Measurements from ENCODE around the gene TESMIN.

The TESMIN gene

GRCh38 chr11:68669301-68670090 lies 81.8 kb downstream of the TESMIN start:
- DNase-seq, result no peak
- Mint-ChIP-seq H3K9me3 (no peaks in the 10 kb centered on the region), H3K4me3 (no peak overlapping the region), H3K36me3 (ENCODE audit: low read depth) (no peaks in the 10 kb centered on the region), H3K4me1 (peaks cover 1% of the 10 kb centered on the region), H3K27ac (no peak overlapping the region), H3K27me3 (ENCODE audit: low read depth, poor library complexity) (peaks cover 11% of the 10 kb centered on the region)
- TF ChIP-seq CTCF (IDR thresholded peaks at IDR 0.05), result no peak

DNA sequence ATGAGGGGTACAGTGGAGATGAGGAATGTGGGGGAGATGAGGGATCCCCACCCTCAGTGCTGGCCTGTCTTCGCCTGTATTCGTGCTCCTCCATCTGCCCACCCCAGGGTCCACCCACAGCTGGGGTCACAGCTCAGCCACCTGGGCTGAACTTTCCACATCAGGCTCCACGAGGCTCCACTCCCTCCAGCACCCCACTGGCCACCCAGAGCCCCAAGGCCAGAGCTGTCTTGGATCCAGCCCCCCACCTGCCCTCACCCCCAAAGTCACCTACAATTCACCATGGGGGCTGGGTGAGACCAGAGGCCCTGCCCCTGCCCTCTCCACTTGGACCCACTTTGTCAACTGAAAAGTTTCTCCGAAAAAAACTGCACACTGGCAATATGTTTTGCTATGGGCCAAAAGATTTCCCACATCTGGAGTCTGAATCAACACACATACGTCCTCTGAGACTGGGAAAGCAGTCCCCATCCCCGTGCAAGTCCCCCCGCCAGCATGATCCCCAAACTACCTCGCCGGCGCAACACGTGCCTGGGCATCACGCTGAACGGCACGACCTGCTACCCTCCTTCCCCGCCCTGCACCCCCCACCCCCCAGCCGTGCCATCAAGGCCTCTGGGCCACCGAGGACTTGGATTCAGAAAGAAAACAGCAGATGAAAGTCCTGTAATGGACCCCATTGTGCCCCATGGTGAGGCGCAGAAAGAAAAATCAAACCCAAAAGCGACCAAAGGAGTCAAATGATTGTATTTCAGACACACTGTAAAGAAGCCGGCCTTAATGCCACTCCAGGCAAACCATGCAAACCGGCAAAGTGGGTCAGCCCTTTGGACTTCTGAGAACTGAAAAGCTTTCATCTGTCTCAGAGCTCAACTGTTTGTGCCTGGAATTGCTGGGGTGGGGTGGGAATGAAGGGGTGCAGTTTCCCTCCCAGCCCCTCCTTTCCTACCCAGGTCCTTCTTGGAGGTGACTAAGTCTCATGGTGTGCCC lies 83.5 kb downstream of the TESMIN start:
- Mint-ChIP-seq H3K27me3 (ENCODE audit: low read depth, poor library complexity) (peaks cover 15% of the 10 kb centered on the region), H3K4me3 (no peak overlapping the region), H3K27ac (no peak overlapping the region), H3K36me3 (ENCODE audit: low read depth) (no peaks in the 10 kb centered on the region), H3K4me1 (no peaks in the 10 kb centered on the region), H3K9me3 (peaks cover under 1% of the 10 kb centered on the region)
- DNase-seq, result no peak
- no peak for TF ChIP-seq CTCF (IDR thresholded peaks at IDR 0.05)

DNA sequence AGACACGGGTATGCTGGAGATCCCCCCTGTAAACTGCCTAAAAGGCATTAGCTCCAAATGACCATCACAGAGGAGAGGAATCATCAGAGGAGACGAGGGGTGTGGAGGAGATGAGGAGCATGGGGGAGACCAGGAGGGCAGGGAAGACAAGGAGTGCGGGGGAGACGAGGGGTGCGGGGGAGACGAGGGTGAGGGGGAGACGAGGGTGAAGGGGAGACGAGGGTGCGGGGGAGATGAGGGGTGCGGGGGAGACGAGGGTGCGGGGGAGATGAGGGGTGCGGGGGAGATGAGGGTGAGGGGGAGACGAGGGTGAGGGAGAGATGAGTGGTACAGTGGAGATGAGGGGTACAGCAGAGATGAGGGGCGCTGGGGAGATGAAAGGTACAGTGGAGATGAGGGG lies 84.5 kb downstream of the TESMIN start:
- no peak for TF ChIP-seq CTCF (IDR thresholded peaks at IDR 0.05)
- H3K36me3 Mint-ChIP-seq (ENCODE audit: low read depth), result no peaks in the 10 kb centered on the region
- no peak overlapping the region for H3K4me3 Mint-ChIP-seq
- peaks cover 7% of the 10 kb centered on the region for H3K4me1 Mint-ChIP-seq
- DNase-seq, result no peak
- H3K27ac Mint-ChIP-seq, result peak overlapping the region; percentile 89
- H3K27me3 Mint-ChIP-seq (ENCODE audit: low read depth, poor library complexity), result peaks cover 15% of the 10 kb centered on the region
- H3K9me3 Mint-ChIP-seq, result peaks cover 9% of the 10 kb centered on the region

- no peak for DNase-seq
- Mint-ChIP-seq H3K27ac (no peak overlapping the region), H3K27me3 (ENCODE audit: low read depth, poor library complexity) (peaks cover 6% of the 10 kb centered on the region), H3K4me3 (no peak overlapping the region), H3K36me3 (ENCODE audit: low read depth) (no peaks in the 10 kb centered on the region), H3K9me3 (peaks cover 9% of the 10 kb centered on the region), H3K4me1 (peaks cover 10% of the 10 kb centered on the region)
- TF ChIP-seq CTCF (IDR thresholded peaks at IDR 0.05), result no peak
Observed at GRCh38 chr11:68665436-68665835, 85.9 kb downstream of the TESMIN start.

GRCh38 chr11:68664906-68665305 lies 86.4 kb downstream of the TESMIN start:
- TF ChIP-seq CTCF (IDR thresholded peaks at IDR 0.05), result no peak
- peaks cover 10% of the 10 kb centered on the region for H3K4me1 Mint-ChIP-seq

More at GRCh38 chr11:68664906-68665305, 86.4 kb downstream of the TESMIN start:
- H3K36me3 Mint-ChIP-seq (ENCODE audit: low read depth), result no peaks in the 10 kb centered on the region
- no peak for DNase-seq
- H3K9me3 Mint-ChIP-seq, result peaks cover 9% of the 10 kb centered on the region
- peaks cover 8% of the 10 kb centered on the region for H3K27me3 Mint-ChIP-seq (ENCODE audit: low read depth, poor library complexity)
- no peak overlapping the region for H3K27ac Mint-ChIP-seq
- H3K4me3 Mint-ChIP-seq, result no peak overlapping the region

All from nephron progenitor cell (in vitro differentiated cells).